H1 (cell line): ENCODE data around the gene OXSM. TPM values are rescaled to one million over a fixed set of nuclear protein-coding genes. Genes with fewer than 3 reads are reported as not detected.

Source experiments
- CTCF ChIA-PET: fragments of 300-600 bp; sonication (Branson Sonifier 250); formaldehyde crosslinking; loops from one replicate; lab custom pipeline; 2021; ENCODE audit not compliant: partially characterized antibody; lab: Charles Lee
- POLR2A ChIA-PET: fragments of 300-600 bp; sonication (Branson Sonifier 250); formaldehyde crosslinking; loops from one replicate; lab custom pipeline; 2021; ENCODE audit warnings: inconsistent platforms; ENCODE audit not compliant: partially characterized antibody; lab: Charles Lee
- DNase-seq, 2 experiments: peaks; one replicate each; pipeline versions ENCODE4 v3.0.0 to v3.0.0-alpha.2; 2010 to 2022; ENCODE audit warnings: low spot score in 2 of 2, low read depth in 1 of 2, mixed read lengths in 1 of 2
- FAIRE-seq: peaks from 2 replicates; lab custom pipeline; 2011; peaks lifted over from hg19 to GRCh38; lab: Jason Lieb, UNC
- H2AFZ ChIP-seq: 2 replicates; pipeline ENCODE4 v1.8.1; 2012; ENCODE audit warnings: low read length, inconsistent platforms
- H2AK5ac ChIP-seq: 2 replicates; pipeline ENCODE4 v1.6.1; 2013; ENCODE audit warnings: low read depth, low read length
- H2BK120ac ChIP-seq: replicated peaks from 2 replicates; pipeline ENCODE3; 2013; ENCODE audit warnings: low read depth, low read length, inconsistent platforms
- H2BK12ac ChIP-seq: 2 replicates; pipeline ENCODE4 v1.6.1; 2013; ENCODE audit warnings: low read depth, low read length
- H2BK15ac ChIP-seq: 2 replicates; pipeline ENCODE4 v1.6.1; 2013; ENCODE audit warnings: low read length
- H2BK20ac ChIP-seq: 2 replicates; pipeline ENCODE4 v1.6.1; 2013; ENCODE audit warnings: low read length
- H2BK5ac ChIP-seq: 2 replicates; pipeline ENCODE4 v1.6.1; 2013; ENCODE audit warnings: low read depth, low read length
- H3K14ac ChIP-seq: 2 replicates; pipeline ENCODE4 v1.6.1; 2013; ENCODE audit warnings: inconsistent platforms; ENCODE audit not compliant: insufficient read length
- H3K18ac ChIP-seq: 2 replicates; pipeline ENCODE4 v1.6.1; 2013; ENCODE audit warnings: low read length; ENCODE audit errors: extremely low read depth
- H3K23ac ChIP-seq: 2 replicates; pipeline ENCODE4 v1.6.1; 2013; ENCODE audit warnings: inconsistent platforms; ENCODE audit not compliant: insufficient read length
- H3K23me2 ChIP-seq: 2 replicates; pipeline ENCODE4 v1.6.1; 2013; ENCODE audit warnings: low read depth, low read length
- H3K27ac ChIP-seq: 2 replicates; pipeline ENCODE4 v1.6.1; 2011; ENCODE audit warnings: low read depth, low read length, inconsistent platforms
- H3K27me3 ChIP-seq, 4 experiments: replicated peaks in 1 of 4; 1 replicate in 1 of 4; 2 replicates in 3 of 4; pipeline versions ENCODE4 v1.6.1 to v1.8.1; 2011 to 2013; ENCODE audit warnings: low read length in 3 of 4, mild to moderate bottlenecking in 3 of 4, inconsistent platforms in 2 of 4, mixed read lengths in 2 of 4, moderate library complexity in 1 of 4; ENCODE audit not compliant: control insufficient read depth in 3 of 4, insufficient read depth in 3 of 4; ENCODE audit errors: extremely low read depth in 1 of 4
- H3K36me3 ChIP-seq, 4 experiments: 2 replicates each; pipeline versions ENCODE4 v1.6.1 to v1.8.1; 2011 to 2013; ENCODE audit warnings: mild to moderate bottlenecking in 4 of 4, low read length in 3 of 4, moderate library complexity in 2 of 4, control low read depth in 1 of 4, inconsistent platforms in 1 of 4; ENCODE audit not compliant: insufficient read depth in 4 of 4, control insufficient read depth in 2 of 4
- H3K4ac ChIP-seq: replicated peaks from 2 replicates; pipeline ENCODE3; 2013; ENCODE audit warnings: low read length, low read depth, mixed read lengths, inconsistent platforms; ENCODE audit not compliant: insufficient read length
- H3K4me1 ChIP-seq, 4 experiments: replicated peaks in 1 of 4; 1 replicate in 1 of 4; 2 replicates in 3 of 4; pipeline versions ENCODE4 v1.6.1 to v1.8.1; 2011 to 2013; ENCODE audit warnings: low read length in 3 of 4, inconsistent platforms in 2 of 4, mixed read lengths in 1 of 4; ENCODE audit not compliant: insufficient read depth in 4 of 4, control insufficient read depth in 3 of 4
- H3K4me2 ChIP-seq, 2 experiments: 2 replicates each; pipeline versions ENCODE4 v1.6.1 to v1.8.1; 2011 to 2013; ENCODE audit warnings: low read depth in 2 of 2, low read length in 2 of 2, control low read depth in 1 of 2, inconsistent platforms in 1 of 2, mild to moderate bottlenecking in 1 of 2; ENCODE audit not compliant: insufficient read depth in 1 of 2
- H3K4me3 ChIP-seq, 4 experiments: fragments of 200-600, 300-600 bp in 1 of 4; sonication (generic), shearing (Covaris generic), sonication (Bioruptor Twin) in 1 of 4; 2 replicates each; pipeline versions ENCODE4 v1.5.1 to v1.8.1; 2011 to 2016; ENCODE audit warnings: low read length in 4 of 4, low read depth in 3 of 4, control low read depth in 2 of 4, inconsistent platforms in 2 of 4, mild to moderate bottlenecking in 2 of 4, mixed read lengths in 1 of 4, moderate library complexity in 1 of 4; ENCODE audit not compliant: insufficient read depth in 2 of 4; ENCODE audit errors: extremely low read depth in 1 of 4
- H3K56ac ChIP-seq: replicated peaks from 2 replicates; pipeline ENCODE3; 2013; ENCODE audit warnings: low read depth, mild to moderate bottlenecking, mixed read lengths, low read length, inconsistent platforms; ENCODE audit not compliant: insufficient read length
- H3K79me1 ChIP-seq: 2 replicates; pipeline ENCODE4 v1.6.1; 2013; ENCODE audit warnings: low read depth, low read length, control low read depth
- H3K79me2 ChIP-seq, 2 experiments: 2 replicates each; pipeline versions ENCODE4 v1.6.1 to v1.8.1; 2012 to 2013; ENCODE audit warnings: low read length in 2 of 2, mild to moderate bottlenecking in 2 of 2, inconsistent platforms in 1 of 2; ENCODE audit not compliant: insufficient read depth in 2 of 2, control insufficient read depth in 1 of 2
- H3K9ac ChIP-seq, 4 experiments: replicated peaks in 1 of 4; 1 replicate in 1 of 4; 2 replicates in 3 of 4; pipeline versions ENCODE4 v1.6.1 to v1.8.1; 2011 to 2013; ENCODE audit warnings: low read depth in 3 of 4, low read length in 3 of 4, control low read depth in 2 of 4, mild to moderate bottlenecking in 2 of 4, moderate library complexity in 2 of 4, inconsistent platforms in 1 of 4; ENCODE audit errors: extremely low read depth in 1 of 4
- H3K9me3 ChIP-seq, 2 experiments: 2 replicates each; pipeline versions ENCODE4 v1.6.1 to v1.8.1; 2012 to 2013; ENCODE audit warnings: mild to moderate bottlenecking in 2 of 2, moderate library complexity in 2 of 2, control low read depth in 1 of 2, inconsistent platforms in 1 of 2, low read depth in 1 of 2, low read length in 1 of 2, mixed read lengths in 1 of 2; ENCODE audit not compliant: insufficient read depth in 2 of 2
- H4K20me1 ChIP-seq, 2 experiments: replicated peaks in 1 of 2; 2 replicates each; pipeline versions ENCODE3 to v1.8.1; 2011 to 2013; ENCODE audit warnings: inconsistent platforms in 2 of 2, low read length in 2 of 2, mild to moderate bottlenecking in 1 of 2; ENCODE audit not compliant: insufficient read depth in 2 of 2, control insufficient read depth in 1 of 2
- H4K5ac ChIP-seq: 2 replicates; pipeline ENCODE4 v1.6.1; 2013; ENCODE audit warnings: low read length, low read depth, mixed read lengths, inconsistent platforms; ENCODE audit not compliant: insufficient read length
- H4K8ac ChIP-seq: 2 replicates; pipeline ENCODE4 v1.8.0; 2013; ENCODE audit warnings: mild to moderate bottlenecking, moderate library complexity, low read length, inconsistent platforms; ENCODE audit not compliant: insufficient read depth; ENCODE audit errors: extremely low read depth
- H4K91ac ChIP-seq: replicated peaks from 2 replicates; pipeline ENCODE3; 2013; ENCODE audit warnings: low read length, mixed read lengths, inconsistent platforms; ENCODE audit not compliant: insufficient read length
- BACH1 ChIP-seq: IDR thresholded peaks from 2 replicates; pipeline ENCODE4 v1.6.1; 2012; ENCODE audit warnings: low read length, improper control_type of control experiment
- BCL11A ChIP-seq, 2 experiments: IDR thresholded peaks; one replicate each; pipeline ENCODE4 v1.6.1; 2011; ENCODE audit warnings: low read depth in 2 of 2, low read length in 2 of 2, mild to moderate bottlenecking in 2 of 2
- HDAC2 ChIP-seq, 2 experiments: fragments of 300-600 bp in 1 of 2; sonication (generic) in 1 of 2; IDR thresholded peaks; 2 replicates each; pipeline ENCODE4 v1.6.1; 2011 to 2012; ENCODE audit warnings: low read depth in 2 of 2, low read length in 2 of 2, mild to moderate bottlenecking in 2 of 2, moderate library complexity in 2 of 2, borderline replicate concordance in 1 of 2, inconsistent platforms in 1 of 2
- HDAC6 ChIP-seq: IDR thresholded peaks from one replicate; pipeline ENCODE4 v1.7.1; 2012; ENCODE audit warnings: low read depth, mild to moderate bottlenecking, inconsistent platforms, low read length, moderate library complexity
- JUN ChIP-seq: IDR thresholded peaks from 2 replicates; pipeline ENCODE4 v1.6.1; 2011; ENCODE audit warnings: low read depth, mild to moderate bottlenecking, improper control_type of control experiment, low read length
- PHF8 ChIP-seq: fragments of 200-600 bp; sonication (generic); conservative IDR thresholded peaks from 2 replicates; pipeline ENCODE4 v1.7.1; 2012; ENCODE audit warnings: low read depth, mild to moderate bottlenecking, inconsistent platforms, low read length, moderate library complexity
- RNF2 ChIP-seq: fragments of 200-900, 300-1000 bp; sonication (generic); IDR thresholded peaks from 2 replicates; pipeline ENCODE4 v1.7.1; 2016; ENCODE audit warnings: borderline replicate concordance, low read depth, mild to moderate bottlenecking, antibody characterized with exemption, low read length; ENCODE audit not compliant: poor library complexity, severe bottlenecking; ENCODE audit errors: missing control alignments
- RXRA ChIP-seq: IDR thresholded peaks from 2 replicates; pipeline ENCODE4 v1.6.1; 2011; ENCODE audit warnings: low read depth, mild to moderate bottlenecking, low read length, moderate library complexity; ENCODE audit not compliant: insufficient read depth
- SIX5 ChIP-seq: IDR thresholded peaks from 2 replicates; pipeline ENCODE4 v1.6.1; 2011; ENCODE audit warnings: mild to moderate bottlenecking, low read depth, low read length
- SP4 ChIP-seq: IDR thresholded peaks from 2 replicates; pipeline ENCODE4 v1.6.1; 2012; ENCODE audit warnings: low read length, inconsistent platforms
- TEAD4 ChIP-seq: IDR thresholded peaks from 2 replicates; pipeline ENCODE4 v1.6.1; 2012; ENCODE audit warnings: low read depth, low read length, inconsistent platforms, mixed read lengths
- WGBS, 2 experiments: shearing (Covaris generic) in 1 of 2; methylation state at CpG; one replicate each; pipeline versions ENCODE4 v1.1.6 to v1.1.7; 2013 to 2015; ENCODE audit warnings: low lambda C conversion rate in 2 of 2, mixed read lengths in 2 of 2, inconsistent platforms in 1 of 2, low coverage in 1 of 2, missing lambda C conversion rate in 1 of 2; ENCODE audit not compliant: insufficient replicate concordance in 2 of 2, insufficient coverage in 1 of 2, insufficient read length in 1 of 2; ENCODE audit errors: extremely low coverage in 1 of 2, missing lambda C conversion rate in 1 of 2; 5-methylcytosine and 5-hydroxymethylcytosine counted together
- polyA plus RNA-seq, 7 experiments: library from polyadenylated mRNA; depleted of rRNA in 3 of 7; stranded (reverse) in 5 of 7; unstranded in 2 of 7; fragments of >200 nt in 5 of 7; fragments of 200-250 nt in 2 of 7; gene quantifications; 1 replicate in 5 of 7; 2 replicates in 1 of 7; 4 replicates in 1 of 7; pipeline versions ENCODE4 v1.2.1 to v1.2.3, GENCODE V29; 2011 to 2013; ENCODE audit warnings: missing spikeins in 2 of 7, mixed read lengths in 2 of 7
- total RNA-seq: library from RNA; stranded (reverse); fragmentation: NEBNext Ultra II Directional; extraction: Animal tissue kit (Norgen Biotek cat#: 25700); gene quantifications from 2 replicates; pipeline ENCODE4 v1.2.1, GENCODE V29; 2021
- TF ChIP-seq, protein P1 (sequence below): IDR thresholded peaks from 2 replicates; pipeline ENCODE4 v1.6.1; 2012; ENCODE audit warnings: inconsistent platforms

OXSM gene
- total and polyA plus RNA-seq, 2 of the 8 experiments (the other 6 are each of a cell fraction or from before 2014, with no cell fraction given): 1.3 to 2.2 TPM

DNA sequence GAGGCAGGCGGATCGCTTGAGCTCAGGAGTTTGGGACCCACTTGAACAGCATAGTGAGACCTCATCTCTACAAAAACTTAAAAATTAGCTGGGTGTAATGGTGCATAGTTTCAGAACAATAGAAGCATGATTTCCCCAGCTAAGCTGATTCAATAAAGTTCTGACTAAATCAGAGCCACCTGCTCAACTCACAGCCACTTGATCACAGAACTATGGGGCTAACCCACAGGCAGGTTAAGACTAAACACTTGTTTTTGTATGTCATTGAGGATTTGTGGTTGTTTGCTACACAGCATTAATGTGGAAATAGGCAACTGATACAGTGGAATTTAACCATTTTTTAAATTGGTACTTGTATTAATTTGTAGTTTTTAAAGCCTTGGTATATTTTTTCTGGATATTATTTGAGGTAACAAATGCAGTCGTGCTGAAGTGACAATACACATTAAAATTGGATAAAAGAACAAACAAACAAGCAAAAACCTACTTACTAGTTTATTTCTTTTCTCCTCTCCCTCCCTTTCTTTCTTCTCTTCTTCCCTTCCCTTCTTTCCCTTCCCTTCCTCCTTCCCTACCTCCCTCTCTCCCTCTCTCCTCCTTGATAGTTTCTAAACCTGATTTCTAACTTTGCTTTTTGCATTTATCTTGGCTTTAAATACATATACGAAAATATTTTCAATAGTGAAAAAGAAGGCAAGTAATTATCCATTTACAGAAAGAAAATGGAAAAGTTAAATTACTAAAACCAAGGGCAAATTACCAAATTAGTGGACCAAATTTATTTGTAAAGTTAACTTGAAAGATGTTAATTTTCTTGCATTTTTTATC lies 32.1 kb downstream of the OXSM start:
- Histone ChIP-seq H3K9ac (no peak overlapping the region), H3K79me2 (no peaks in the 10 kb centered on the region), H3K4me1 (peaks cover 0 to 9% (median 4%) of the 10 kb centered on the region in 4 experiments; a peak in 4 of 7 replicates), H4K5ac (no peak overlapping the region), H2BK5ac (no peak overlapping the region), H3K14ac (no peak overlapping the region), H3K36me3 (no peaks in the 10 kb centered on the region), H2BK12ac (no peak overlapping the region), H2AK5ac (no peak overlapping the region), H3K4me3 (no peak overlapping the region), H3K79me1 (no peaks in the 10 kb centered on the region), H3K23ac (no peak overlapping the region), H2BK20ac (no peak overlapping the region), H3K4ac (no peak overlapping the region), H2BK15ac (no peak overlapping the region), H3K23me2 (no peaks in the 10 kb centered on the region), H3K18ac (no peak overlapping the region), H4K8ac (no peak overlapping the region), H2AFZ (no peak overlapping the region), H4K91ac (no peak overlapping the region), H3K27me3 (no peaks in the 10 kb centered on the region), H3K9me3 (no peaks in the 10 kb centered on the region), H3K4me2 (no peak overlapping the region), H3K56ac (no peak overlapping the region), H4K20me1 (no peaks in the 10 kb centered on the region), H3K27ac (no peak overlapping the region), H2BK120ac (no peak overlapping the region)
- FAIRE-seq (no peak), DNase-seq (no peak)
- WGBS, 2 experiments: 72% methylated on average over 4 of the region's 4 CpGs; no CpG with 5 or more reads in 1 of the 2 experiments
- CTCF ChIA-PET: no interaction called here
- POLR2A ChIA-PET: interaction anchor here (0.7 kb wide), 1 partner anchor 49 kb away, joined by 3 read pairs; no protein-coding TSS in a partner anchor
- TF ChIP-seq RNF2 (no peak), TEAD4 (no peak), HDAC6 (no peak), HDAC2 (IDR thresholded peaks at IDR 0.05; ENCODE audit: borderline replicate concordance in 1 of 2, low read depth in 2 of 2, low read length in 2 of 2) (no peak), SP4 (no peak), BACH1 (no peak), RXRA (no peak), JUN (no peak), SIX5 (no peak), BCL11A (IDR thresholded peaks at IDR 0.05; ENCODE audit: low read depth in 2 of 2, low read length in 2 of 2) (no peak), PHF8 (no peak)
- TF ChIP-seq, protein P1, sequence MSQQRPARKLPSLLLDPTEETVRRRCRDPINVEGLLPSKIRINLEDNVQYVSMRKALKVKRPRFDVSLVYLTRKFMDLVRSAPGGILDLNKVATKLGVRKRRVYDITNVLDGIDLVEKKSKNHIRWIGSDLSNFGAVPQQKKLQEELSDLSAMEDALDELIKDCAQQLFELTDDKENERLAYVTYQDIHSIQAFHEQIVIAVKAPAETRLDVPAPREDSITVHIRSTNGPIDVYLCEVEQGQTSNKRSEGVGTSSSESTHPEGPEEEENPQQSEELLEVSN: no peak
